A673 (cell line): ENCODE measurements around the gene WDFY4. TPM values are rescaled to one million over a fixed set of nuclear protein-coding genes. Genes with fewer than 3 reads are reported as not detected.

Source experiments
- BruUV-seq: library from RNA; stranded (reverse); fragments of 400-500 nt; replicated peaks from 2 replicates; lab custom pipeline; 2021; lab: Mats Ljungman, UMichigan
- CTCF ChIA-PET: fragments of 300-600 bp; sonication (Branson Sonifier 250); formaldehyde crosslinking; loops from one replicate; lab custom pipeline; 2022; ENCODE audit warnings: antibody characterized with exemption; lab: Charles Lee
- POLR2A ChIA-PET: fragments of 300-600 bp; sonication (Branson Sonifier 250); formaldehyde crosslinking; loops from one replicate; lab custom pipeline; 2022; ENCODE audit warnings: antibody characterized with exemption; ENCODE audit not compliant: low non-redundant PET; lab: Charles Lee
- DNase-seq: peaks from one replicate; pipeline ENCODE4 v3.0.0-alpha.2; 2015; ENCODE audit warnings: low spot score
- H3K27ac ChIP-seq: fragments of 200-600 bp; sonication (generic); 2 replicates; pipeline ENCODE4 v1.5.1; 2016; ENCODE audit warnings: mixed run types, low read depth, mild to moderate bottlenecking, mixed read lengths, antibody characterized with exemption, low read length; ENCODE audit not compliant: poor library complexity, severe bottlenecking
- H3K27me3 ChIP-seq: fragments of 200-600 bp; sonication (generic); replicated peaks from 2 replicates; pipeline ENCODE4 v1.6.1; 2017; ENCODE audit warnings: mixed run types, low read depth, mild to moderate bottlenecking, mixed read lengths, antibody characterized with exemption, low read length; ENCODE audit not compliant: insufficient read depth, poor library complexity
- H3K36me3 ChIP-seq: fragments of 200-600 bp; sonication (generic); 2 replicates; pipeline ENCODE4 v1.6.1; 2016; ENCODE audit warnings: mixed run types, mild to moderate bottlenecking, mixed read lengths, antibody characterized with exemption, low read length; ENCODE audit not compliant: insufficient read depth, poor library complexity, severe bottlenecking
- H3K4me1 ChIP-seq: fragments of 200-600 bp; sonication (generic); 2 replicates; pipeline ENCODE4 v1.6.1; 2017; ENCODE audit warnings: mixed run types, mild to moderate bottlenecking, mixed read lengths, antibody characterized with exemption, low read length; ENCODE audit not compliant: insufficient read depth, poor library complexity, severe bottlenecking
- H3K4me3 ChIP-seq: fragments of 200-600 bp; sonication (generic); 2 replicates; pipeline ENCODE4 v1.5.1; 2016; ENCODE audit warnings: low read depth, mixed run types, mild to moderate bottlenecking, mixed read lengths, low read length; ENCODE audit not compliant: poor library complexity, severe bottlenecking
- H3K9me3 ChIP-seq: fragments of 200-600 bp; sonication (generic); 2 replicates; pipeline ENCODE4 v1.6.1; 2016; ENCODE audit warnings: mixed run types, low read depth, mild to moderate bottlenecking, mixed read lengths, antibody characterized with exemption, low read length; ENCODE audit not compliant: poor library complexity, severe bottlenecking
- CTCF ChIP-seq: fragments of 300-800, 200-600 bp; sonication (generic); conservative IDR thresholded peaks from 2 replicates; pipeline ENCODE4 v1.5.1; 2017; ENCODE audit warnings: low read depth, mild to moderate bottlenecking, antibody characterized with exemption, low read length, moderate library complexity, mixed read lengths
- EZH2 ChIP-seq: fragments of 200-600 bp; sonication (generic); IDR thresholded peaks from 2 replicates; pipeline ENCODE4 v1.6.1; 2017; ENCODE audit warnings: borderline replicate concordance, low read depth, mild to moderate bottlenecking, mixed read lengths, antibody characterized with exemption, low read length; ENCODE audit not compliant: poor library complexity, severe bottlenecking
- intact Hi-C: fragments of 100-400 bp; cut with micrococcal nuclease; formaldehyde crosslinking; loops from one replicate; pipeline ENCODE4 v1.10.0; 2022; ENCODE audit not compliant: unreplicated experiment
- total RNA-seq: library from RNA; stranded (reverse); gene quantifications from 2 replicates; pipeline ENCODE4 v1.2.3, GENCODE V29; 2021

The WDFY4 gene
- total RNA-seq, 1 experiment from 2014 or later, result not detected

GRCh38 chr10:49005270-49005669, 320.6 kb downstream of the WDFY4 start:
- Histone ChIP-seq H3K4me1 (no peaks in the 10 kb centered on the region), H3K36me3 (no peaks in the 10 kb centered on the region), H3K27ac (no peak overlapping the region), H3K9me3 (no peaks in the 10 kb centered on the region), H3K27me3 (no peaks in the 10 kb centered on the region), H3K4me3 (no peak overlapping the region)
- no TSS peak for BruUV-seq
- TF ChIP-seq EZH2 (no peak), CTCF (no peak)
- no peak for DNase-seq
- CTCF ChIA-PET, result no interaction called here
- POLR2A ChIA-PET, result no interaction called here
- intact Hi-C loops, result no loop called here

GRCh38 chr10:49007129-49007528, 322.5 kb downstream of the WDFY4 start:
- intact Hi-C loops, result no loop called here
- H3K4me1 ChIP-seq, result no peaks in the 10 kb centered on the region
- DNase-seq, result no peak
- no TSS peak for BruUV-seq
- H3K9me3 ChIP-seq, result no peaks in the 10 kb centered on the region
- H3K4me3 ChIP-seq, result no peak overlapping the region
- H3K36me3 ChIP-seq, result no peaks in the 10 kb centered on the region
- H3K27me3 ChIP-seq, result no peaks in the 10 kb centered on the region
- no peak overlapping the region for H3K27ac ChIP-seq
- TF ChIP-seq CTCF, result no peak
- no peak for TF ChIP-seq EZH2
- ChIA-PET CTCF (no interaction called here), POLR2A (no interaction called here)

GRCh38 chr10:49008091-49008490, 323.4 kb downstream of the WDFY4 start:
- no TSS peak for BruUV-seq
- ChIA-PET POLR2A (no interaction called here), CTCF (no interaction called here)
- Histone ChIP-seq H3K27me3 (no peaks in the 10 kb centered on the region), H3K27ac (no peak overlapping the region), H3K9me3 (no peaks in the 10 kb centered on the region), H3K36me3 (no peaks in the 10 kb centered on the region), H3K4me3 (no peak overlapping the region), H3K4me1 (no peaks in the 10 kb centered on the region)
- DNase-seq, result no peak
- no peak for TF ChIP-seq CTCF
- TF ChIP-seq EZH2, result no peak
- intact Hi-C loops, result no loop called here
